ENCODE measurements around the gene UTP11.

UTP11 gene

GRCh38 chr1:38060498-38060897 lies 48.0 kb downstream of the UTP11 start:
- H3K9me3 ChIP-seq (ENCODE audit: control insufficient read depth, low read length): no peaks in the 10 kb centered on the region
- no peak overlapping the region for H3K4me3 ChIP-seq (ENCODE audit: insufficient read depth, low read depth, low read length)
- 81 to 96% methylated on average over 2 of the region's 2 CpGs for WGBS, 2 experiments
- peaks cover 15% of the 10 kb centered on the region for H3K4me1 ChIP-seq (ENCODE audit: control insufficient read depth, insufficient read depth, low read length)
- H3K36me3 ChIP-seq (ENCODE audit: control insufficient read depth, insufficient read depth, low read length): no peaks in the 10 kb centered on the region
- H3K27me3 ChIP-seq (ENCODE audit: control insufficient read depth, insufficient read depth, low read length, poor library complexity, severe bottlenecking): no peaks in the 10 kb centered on the region
- no peak overlapping the region for H3K27ac ChIP-seq (ENCODE audit: insufficient read depth, low read depth, low read length, poor library complexity, severe bottlenecking)

- Histone ChIP-seq H3K36me3 (ENCODE audit: control insufficient read depth, insufficient read depth, low read length) (no peaks in the 10 kb centered on the region), H3K4me1 (ENCODE audit: control insufficient read depth, insufficient read depth, low read length) (peaks cover 15% of the 10 kb centered on the region), H3K27me3 (ENCODE audit: control insufficient read depth, insufficient read depth, low read length, poor library complexity, severe bottlenecking) (no peaks in the 10 kb centered on the region), H3K4me3 (ENCODE audit: insufficient read depth, low read depth, low read length) (no peak overlapping the region), H3K9me3 (ENCODE audit: control insufficient read depth, low read length) (no peaks in the 10 kb centered on the region), H3K27ac (ENCODE audit: insufficient read depth, low read depth, low read length, poor library complexity, severe bottlenecking) (no peak overlapping the region)
- 88 to 96% methylated on average over 1 of the region's 1 CpG for WGBS, 2 experiments
These were observed 48.8 kb downstream of the UTP11 start for GRCh38 chr1:38061290-38061689.

- Histone ChIP-seq H3K27me3 (ENCODE audit: control insufficient read depth, insufficient read depth, low read length, poor library complexity, severe bottlenecking) (no peaks in the 10 kb centered on the region), H3K27ac (ENCODE audit: insufficient read depth, low read depth, low read length, poor library complexity, severe bottlenecking) (no peak overlapping the region), H3K4me3 (ENCODE audit: insufficient read depth, low read depth, low read length) (no peak overlapping the region), H3K4me1 (ENCODE audit: control insufficient read depth, insufficient read depth, low read length) (peaks cover 15% of the 10 kb centered on the region), H3K9me3 (ENCODE audit: control insufficient read depth, low read length) (no peaks in the 10 kb centered on the region), H3K36me3 (ENCODE audit: control insufficient read depth, insufficient read depth, low read length) (no peaks in the 10 kb centered on the region)
- WGBS, 2 experiments: 77 to 83% methylated on average over 7 of the region's 7 CpGs
These were observed 49.4 kb downstream of the UTP11 start for GRCh38 chr1:38061883-38062328.

GRCh38 chr1:38062361-38063288 lies 50.1 kb downstream of the UTP11 start:
- H3K27ac ChIP-seq (ENCODE audit: insufficient read depth, low read depth, low read length, poor library complexity, severe bottlenecking): no peak overlapping the region
- no peaks in the 10 kb centered on the region for H3K27me3 ChIP-seq (ENCODE audit: control insufficient read depth, insufficient read depth, low read length, poor library complexity, severe bottlenecking)
- 90 to 92% methylated on average over 5 to 6 of the region's 6 CpGs for WGBS, 2 experiments
- H3K4me3 ChIP-seq (ENCODE audit: insufficient read depth, low read depth, low read length): no peak overlapping the region
- no peaks in the 10 kb centered on the region for H3K9me3 ChIP-seq (ENCODE audit: control insufficient read depth, low read length)
- peaks cover 15% of the 10 kb centered on the region for H3K4me1 ChIP-seq (ENCODE audit: control insufficient read depth, insufficient read depth, low read length)
- H3K36me3 ChIP-seq (ENCODE audit: control insufficient read depth, insufficient read depth, low read length): no peaks in the 10 kb centered on the region

- peak overlapping the region; percentile 31 for H3K27ac ChIP-seq (ENCODE audit: insufficient read depth, low read depth, low read length, poor library complexity, severe bottlenecking)
- WGBS, 2 experiments: 44 to 46% methylated on average over 5 of the region's 5 CpGs
These were observed 51.1 kb downstream of the UTP11 start for GRCh38 chr1:38063616-38064015.

GRCh38 chr1:38064197-38064903 lies 51.8 kb downstream of the UTP11 start:
- H3K27me3 ChIP-seq (ENCODE audit: control insufficient read depth, insufficient read depth, low read length, poor library complexity, severe bottlenecking): no peaks in the 10 kb centered on the region
- H3K9me3 ChIP-seq (ENCODE audit: control insufficient read depth, low read length): no peaks in the 10 kb centered on the region
- no peaks in the 10 kb centered on the region for H3K36me3 ChIP-seq (ENCODE audit: control insufficient read depth, insufficient read depth, low read length)
- no peak overlapping the region for H3K4me3 ChIP-seq (ENCODE audit: insufficient read depth, low read depth, low read length)
- H3K27ac ChIP-seq (ENCODE audit: insufficient read depth, low read depth, low read length, poor library complexity, severe bottlenecking): no peak overlapping the region
- WGBS, 2 experiments: 34 to 41% methylated on average over 11 of the region's 11 CpGs
- H3K4me1 ChIP-seq (ENCODE audit: control insufficient read depth, insufficient read depth, low read length): peaks cover 22% of the 10 kb centered on the region

More at GRCh38 chr1:38063616-38064015, 51.1 kb downstream of the UTP11 start:
- no peaks in the 10 kb centered on the region for H3K9me3 ChIP-seq (ENCODE audit: control insufficient read depth, low read length)
- H3K36me3 ChIP-seq (ENCODE audit: control insufficient read depth, insufficient read depth, low read length): no peaks in the 10 kb centered on the region
- no peaks in the 10 kb centered on the region for H3K27me3 ChIP-seq (ENCODE audit: control insufficient read depth, insufficient read depth, low read length, poor library complexity, severe bottlenecking)
- H3K4me3 ChIP-seq (ENCODE audit: insufficient read depth, low read depth, low read length): no peak overlapping the region
- H3K4me1 ChIP-seq (ENCODE audit: control insufficient read depth, insufficient read depth, low read length): peaks cover 22% of the 10 kb centered on the region

GRCh38 chr1:38068220-38068979 lies 55.9 kb downstream of the UTP11 start:
- no peak overlapping the region for H3K27ac ChIP-seq (ENCODE audit: insufficient read depth, low read depth, low read length, poor library complexity, severe bottlenecking)
- H3K27me3 ChIP-seq (ENCODE audit: control insufficient read depth, insufficient read depth, low read length, poor library complexity, severe bottlenecking): no peaks in the 10 kb centered on the region
- H3K36me3 ChIP-seq (ENCODE audit: control insufficient read depth, insufficient read depth, low read length): no peaks in the 10 kb centered on the region
- no peak overlapping the region for H3K4me3 ChIP-seq (ENCODE audit: insufficient read depth, low read depth, low read length)
- peaks cover 36% of the 10 kb centered on the region for H3K4me1 ChIP-seq (ENCODE audit: control insufficient read depth, insufficient read depth, low read length)
- WGBS, 2 experiments: 67 to 76% methylated on average over 14 of the region's 14 CpGs
- H3K9me3 ChIP-seq (ENCODE audit: control insufficient read depth, low read length): no peaks in the 10 kb centered on the region

GRCh38 chr1:38068980-38069340 lies 56.4 kb downstream of the UTP11 start:
- H3K4me1 ChIP-seq (ENCODE audit: control insufficient read depth, insufficient read depth, low read length): peaks cover 36% of the 10 kb centered on the region
- no peaks in the 10 kb centered on the region for H3K36me3 ChIP-seq (ENCODE audit: control insufficient read depth, insufficient read depth, low read length)
- no peak overlapping the region for H3K27ac ChIP-seq (ENCODE audit: insufficient read depth, low read depth, low read length, poor library complexity, severe bottlenecking)
- no peaks in the 10 kb centered on the region for H3K27me3 ChIP-seq (ENCODE audit: control insufficient read depth, insufficient read depth, low read length, poor library complexity, severe bottlenecking)
- no peak overlapping the region for H3K4me3 ChIP-seq (ENCODE audit: insufficient read depth, low read depth, low read length)
- no peaks in the 10 kb centered on the region for H3K9me3 ChIP-seq (ENCODE audit: control insufficient read depth, low read length)
- 92 to 96% methylated on average over 3 of the region's 3 CpGs for WGBS, 2 experiments

- Histone ChIP-seq H3K4me3 (ENCODE audit: insufficient read depth, low read depth, low read length) (no peak overlapping the region), H3K9me3 (ENCODE audit: control insufficient read depth, low read length) (no peaks in the 10 kb centered on the region), H3K27ac (ENCODE audit: insufficient read depth, low read depth, low read length, poor library complexity, severe bottlenecking) (no peak overlapping the region), H3K36me3 (ENCODE audit: control insufficient read depth, insufficient read depth, low read length) (no peaks in the 10 kb centered on the region), H3K27me3 (ENCODE audit: control insufficient read depth, insufficient read depth, low read length, poor library complexity, severe bottlenecking) (no peaks in the 10 kb centered on the region), H3K4me1 (ENCODE audit: control insufficient read depth, insufficient read depth, low read length) (peaks cover 32% of the 10 kb centered on the region)
- WGBS, 2 experiments: 77 to 80% methylated on average over 10 of the region's 10 CpGs
These were observed 59.0 kb downstream of the UTP11 start for GRCh38 chr1:38071312-38072256.

All from ectodermal cell (in vitro differentiated cells).